Lung (tissue), 12 donors: ENCODE results near the gene ODAPH. TPM values are rescaled to one million over a fixed set of nuclear protein-coding genes. Genes with fewer than 3 reads are reported as not detected.

Source experiments
- ATAC-seq: fragments of 200-7000 bp; cut with Tn5 transposase; one replicate; pipeline ENCODE4 v1.9.1; 2020; ENCODE audit warnings: moderate number of reproducible peaks; ENCODE audit not compliant: insufficient read depth, low FRiP score
- DNase-seq, 3 donors: peaks; one replicate each; pipeline ENCODE4 v3.0.0-alpha.2; 2013 to 2017
- H3K27ac ChIP-seq, 2 donors: one replicate each; pipeline ENCODE4 v1.5.1; 2013; ENCODE audit warnings: mild to moderate bottlenecking in 2 of 2, moderate library complexity in 2 of 2, control low read depth in 1 of 2, inconsistent platforms in 1 of 2, low read depth in 1 of 2, low read length in 1 of 2
- H3K27me3 ChIP-seq, 3 donors: one replicate each; pipeline ENCODE4 v1.5.1; 2013; ENCODE audit warnings: low read length in 2 of 3; ENCODE audit not compliant: control insufficient read depth in 3 of 3, insufficient read depth in 3 of 3
- H3K36me3 ChIP-seq, 4 donors: one replicate each; pipeline ENCODE4 v1.5.1; 2013; ENCODE audit warnings: low read length in 4 of 4, mild to moderate bottlenecking in 1 of 4, moderate library complexity in 1 of 4; ENCODE audit not compliant: control insufficient read depth in 4 of 4, insufficient read depth in 4 of 4
- H3K4me1 ChIP-seq, 5 donors: one replicate each; pipeline ENCODE4 v1.5.1; 2013; ENCODE audit warnings: low read length in 5 of 5, mild to moderate bottlenecking in 2 of 5, moderate library complexity in 1 of 5; ENCODE audit not compliant: control insufficient read depth in 5 of 5, insufficient read depth in 5 of 5
- H3K4me3 ChIP-seq: one replicate; pipeline ENCODE4 v1.5.1; 2013; ENCODE audit warnings: mild to moderate bottlenecking, control low read depth, moderate library complexity
- H3K9ac ChIP-seq, 2 donors: one replicate each; pipeline ENCODE4 v1.5.1; 2013; ENCODE audit warnings: low read length in 2 of 2, control low read depth in 1 of 2; ENCODE audit not compliant: insufficient read depth in 1 of 2
- H3K9me3 ChIP-seq, 4 donors: one replicate each; pipeline ENCODE4 v1.5.1; 2013; ENCODE audit warnings: low read length in 3 of 4, mild to moderate bottlenecking in 1 of 4, moderate library complexity in 1 of 4; ENCODE audit not compliant: control insufficient read depth in 4 of 4, insufficient read depth in 3 of 4
- CTCF ChIP-seq: IDR thresholded peaks from 2 replicates; pipeline ENCODE4 v1.5.1; 2012; ENCODE audit warnings: mild to moderate bottlenecking; ENCODE audit errors: control extremely low read depth, extremely low read depth
- WGBS, 2 donors: extraction: QIAGEN DNeasy Blood & Tissue Kit; methylation state at CpG; one replicate each; pipeline ENCODE4 v1.1.7; 2013; 5-methylcytosine and 5-hydroxymethylcytosine counted together
- polyA plus RNA-seq, 2 donors: library from polyadenylated mRNA; stranded (reverse); fragments of 200-250 nt; gene quantifications; one replicate each; pipeline ENCODE4 v1.2.1, GENCODE V29; 2013
- total RNA-seq, 2 donors: library from RNA; depleted of rRNA in 1 of 2; stranded (reverse); fragments of >200 nt in 1 of 2; gene quantifications; one replicate each; pipeline ENCODE4 v1.2.1, GENCODE V29; 2014 to 2021
- donor health status: control.
- donor health status: control.
- donor health status: Bipolar disorder and iron deficiency.
- donor health status: healthy.
- donor health status: DM: yes; HTN: yes; CAD: no.

ODAPH gene
- total and polyA plus RNA-seq, 4 donors, result 0.02 to 0.10 TPM; not detected in 2

GRCh38 chr4:75598390-75598789, 42.5 kb downstream of the ODAPH start:
- 25 to 67% methylated on average over 3 of the region's 3 CpGs for WGBS, 2 donors
- H3K27me3 ChIP-seq, result no peaks in the 10 kb centered on the region
- no peak overlapping the region for H3K4me3 ChIP-seq
- peaks cover 0 to 2% (median 0%) of the 10 kb centered on the region in 4 donors for H3K36me3 ChIP-seq
- no peak for ATAC-seq
- DNase-seq, result no peak
- H3K9ac ChIP-seq, result no peak overlapping the region
- no peaks in the 10 kb centered on the region for H3K4me1 ChIP-seq
- no peak overlapping the region for H3K27ac ChIP-seq
- no peaks in the 10 kb centered on the region for H3K9me3 ChIP-seq
- no peak for TF ChIP-seq CTCF

- H3K4me1 ChIP-seq, result no peaks in the 10 kb centered on the region
- ATAC-seq (no peak), DNase-seq (no peak)
- H3K9ac ChIP-seq, result no peak overlapping the region
- peaks cover 0 to 2% (median 0%) of the 10 kb centered on the region in 4 donors for H3K36me3 ChIP-seq
- no peak overlapping the region for H3K4me3 ChIP-seq
- no peaks in the 10 kb centered on the region for H3K9me3 ChIP-seq
- TF ChIP-seq CTCF, result no peak
- 94 to 97% methylated on average over 4 of the region's 4 CpGs for WGBS, 2 donors
- H3K27ac ChIP-seq, result no peak overlapping the region
- H3K27me3 ChIP-seq, result no peaks in the 10 kb centered on the region
Observed at GRCh38 chr4:75599647-75600046, 43.8 kb downstream of the ODAPH start.

- 89 to 96% methylated on average over 4 of the region's 4 CpGs for WGBS, 2 donors
- H3K36me3 ChIP-seq, result no peaks in the 10 kb centered on the region
- H3K4me1 ChIP-seq, result no peaks in the 10 kb centered on the region
- TF ChIP-seq CTCF, result no peak
- ATAC-seq, result no peak
- no peaks in the 10 kb centered on the region for H3K27me3 ChIP-seq
- H3K9ac ChIP-seq, result no peak overlapping the region
- no peak overlapping the region for H3K27ac ChIP-seq
- H3K9me3 ChIP-seq, result no peaks in the 10 kb centered on the region
- no peak overlapping the region for H3K4me3 ChIP-seq
- no peak for DNase-seq
Observed at GRCh38 chr4:75605928-75606327, 50.1 kb downstream of the ODAPH start.

- Histone ChIP-seq H3K27ac (no peak overlapping the region), H3K27me3 (no peaks in the 10 kb centered on the region), H3K4me3 (no peak overlapping the region), H3K4me1 (no peaks in the 10 kb centered on the region), H3K36me3 (no peaks in the 10 kb centered on the region), H3K9me3 (no peaks in the 10 kb centered on the region), H3K9ac (no peak overlapping the region)
- TF ChIP-seq CTCF, result no peak
- DNase-seq (no peak), ATAC-seq (no peak)
- 96 to 100% methylated on average over 1 of the region's 1 CpG for whole genome bisulfite sequencing, 2 donors
Observed at GRCh38 chr4:75612306-75612705, 56.4 kb downstream of the ODAPH start.
